Mesendoderm (in vitro differentiated cells): Measurements from ENCODE around the gene OR2S2.
"Not testable (repeated sequence)": the region's sequence is repeated elsewhere in the genome, so short reads cannot be mapped to it uniquely, and the experiment has no call there.

Experiments
- DNase-seq: peaks from one replicate; pipeline ENCODE4 v3.0.0; 2013
- H2AK5ac ChIP-seq: 2 replicates; pipeline ENCODE4 v1.6.1; 2013; ENCODE audit warnings: low read length, inconsistent platforms
- H2BK120ac ChIP-seq: 2 replicates; pipeline ENCODE4 v1.6.1; 2013; ENCODE audit warnings: low read depth, mild to moderate bottlenecking, low read length, moderate library complexity, mixed read lengths
- H2BK15ac ChIP-seq: replicated peaks from 2 replicates; pipeline ENCODE4 v1.6.1; 2013; ENCODE audit warnings: low read depth, mild to moderate bottlenecking, moderate library complexity
- H2BK5ac ChIP-seq: 2 replicates; pipeline ENCODE4 v1.6.1; 2013; ENCODE audit warnings: low read length, inconsistent platforms
- H3K18ac ChIP-seq: 2 replicates; pipeline ENCODE4 v1.6.1; 2013; ENCODE audit warnings: mild to moderate bottlenecking, low read length, mixed read lengths
- H3K23ac ChIP-seq: one replicate; pipeline ENCODE4 v1.6.1; 2013; ENCODE audit warnings: low read length
- H3K27ac ChIP-seq: 2 replicates; pipeline ENCODE4 v1.5.1; 2013; ENCODE audit warnings: low read depth, mild to moderate bottlenecking, inconsistent platforms, low read length, moderate library complexity
- H3K27me3 ChIP-seq: 2 replicates; pipeline ENCODE4 v1.6.1; 2013; ENCODE audit warnings: low read length, control low read depth, mild to moderate bottlenecking, inconsistent platforms; ENCODE audit not compliant: insufficient read depth, poor library complexity
- H3K36me3 ChIP-seq: 2 replicates; pipeline ENCODE4 v1.6.1; 2013; ENCODE audit warnings: low read length, inconsistent platforms; ENCODE audit not compliant: control insufficient read depth, insufficient read depth
- H3K4ac ChIP-seq: one replicate; pipeline ENCODE4 v1.6.1; 2013; ENCODE audit warnings: low read depth, mild to moderate bottlenecking, low read length, moderate library complexity
- H3K4me1 ChIP-seq: 2 replicates; pipeline ENCODE4 v1.6.1; 2013; ENCODE audit warnings: low read depth, low read length, inconsistent platforms; ENCODE audit not compliant: control insufficient read depth
- H3K4me2 ChIP-seq: 2 replicates; pipeline ENCODE4 v1.6.1; 2013; ENCODE audit warnings: low read length
- H3K4me3 ChIP-seq: 2 replicates; pipeline ENCODE4 v1.5.1; 2013; ENCODE audit warnings: mild to moderate bottlenecking, low read length
- H3K56ac ChIP-seq: one replicate; pipeline ENCODE4 v1.6.1; 2013; ENCODE audit warnings: low read length
- H3K79me1 ChIP-seq: 2 replicates; pipeline ENCODE4 v1.6.1; 2013; ENCODE audit warnings: low read length, inconsistent platforms
- H3K79me2 ChIP-seq: 2 replicates; pipeline ENCODE4 v1.6.1; 2013; ENCODE audit warnings: mild to moderate bottlenecking, low read length; ENCODE audit not compliant: control insufficient read depth, insufficient read depth
- H3K9ac ChIP-seq: 2 replicates; pipeline ENCODE4 v1.6.1; 2013; ENCODE audit warnings: low read length, inconsistent platforms
- H4K5ac ChIP-seq: one replicate; pipeline ENCODE4 v1.6.1; 2013; ENCODE audit warnings: low read length
- H4K8ac ChIP-seq: one replicate; pipeline ENCODE4 v1.6.1; 2013; ENCODE audit warnings: low read depth, mild to moderate bottlenecking, control low read depth, low read length, moderate library complexity
- WGBS: extraction: QIAGEN DNeasy Blood & Tissue Kit; methylation state at CpG from one replicate; pipeline ENCODE4 v1.1.7; 2013; ENCODE audit warnings: low lambda C conversion rate, missing lambda C conversion rate; ENCODE audit not compliant: insufficient coverage; ENCODE audit errors: extremely low coverage; 5-methylcytosine and 5-hydroxymethylcytosine counted together

Gene OR2S2

GRCh38 chr9:35997016-35997415 is 39.1 kb upstream of the OR2S2 start:
- not testable (repeated sequence) for H3K79me2 ChIP-seq, H3K4me3 ChIP-seq, H3K4me2 ChIP-seq, H3K4ac ChIP-seq, H3K18ac ChIP-seq, H3K79me1 ChIP-seq, H2AK5ac ChIP-seq, DNase-seq, H3K27me3 ChIP-seq, H2BK5ac ChIP-seq, H4K5ac ChIP-seq, H3K27ac ChIP-seq, H3K36me3 ChIP-seq, H3K9ac ChIP-seq, H2BK120ac ChIP-seq, H2BK15ac ChIP-seq, H3K56ac ChIP-seq, H3K4me1 ChIP-seq, H4K8ac ChIP-seq, H3K23ac ChIP-seq
- WGBS: no CpG with 5 or more reads among the region's 4 CpGs

GRCh38 chr9:35996358-35996970 is 38.5 kb upstream of the OR2S2 start:
- H3K79me2 ChIP-seq: no peaks in the 10 kb centered on the region
- no peaks in the 10 kb centered on the region for H3K36me3 ChIP-seq
- no CpG with 5 or more reads among the region's 1 CpG for WGBS
- H2BK120ac ChIP-seq: no peak overlapping the region
- H3K23ac ChIP-seq: no peak overlapping the region
- no peaks in the 10 kb centered on the region for H3K27me3 ChIP-seq
- H4K5ac ChIP-seq: no peak overlapping the region
- no peaks in the 10 kb centered on the region for H3K4me1 ChIP-seq
- no peak overlapping the region for H3K56ac ChIP-seq
- H2AK5ac ChIP-seq: no peak overlapping the region
- H3K4me3 ChIP-seq: no peak overlapping the region
- no peak overlapping the region for H3K4me2 ChIP-seq
- no peak overlapping the region for H3K4ac ChIP-seq
- H2BK5ac ChIP-seq: no peak overlapping the region
- no peak overlapping the region for H3K18ac ChIP-seq
- no peak overlapping the region for H3K9ac ChIP-seq
- DNase-seq: peak; percentile 94
- no peak overlapping the region for H2BK15ac ChIP-seq
- no peak overlapping the region for H3K27ac ChIP-seq
- no peak overlapping the region for H4K8ac ChIP-seq
- H3K79me1 ChIP-seq: no peaks in the 10 kb centered on the region

- no peak overlapping the region for H3K9ac ChIP-seq
- no peak overlapping the region for H2AK5ac ChIP-seq
- no peak overlapping the region for H4K5ac ChIP-seq
- no peaks in the 10 kb centered on the region for H3K27me3 ChIP-seq
- H2BK5ac ChIP-seq: no peak overlapping the region
- H3K36me3 ChIP-seq: no peaks in the 10 kb centered on the region
- no peaks in the 10 kb centered on the region for H3K79me1 ChIP-seq
- no peak overlapping the region for H3K4ac ChIP-seq
- H3K4me2 ChIP-seq: no peak overlapping the region
- WGBS: no CpG with 5 or more reads among the region's 2 CpGs
- DNase-seq: peak; percentile 19
- H3K18ac ChIP-seq: no peak overlapping the region
- H3K4me1 ChIP-seq: no peaks in the 10 kb centered on the region
- no peak overlapping the region for H3K23ac ChIP-seq
- H2BK120ac ChIP-seq: no peak overlapping the region
- H3K56ac ChIP-seq: no peak overlapping the region
- no peaks in the 10 kb centered on the region for H3K79me2 ChIP-seq
- H2BK15ac ChIP-seq: no peak overlapping the region
- H4K8ac ChIP-seq: no peak overlapping the region
- H3K27ac ChIP-seq: no peak overlapping the region
- no peak overlapping the region for H3K4me3 ChIP-seq
These were observed 37.0 kb upstream of the OR2S2 start for GRCh38 chr9:35994959-35995358.

GRCh38 chr9:35993976-35994720 is 36.2 kb upstream of the OR2S2 start:
- Histone ChIP-seq H3K4me2 (no peak overlapping the region), H3K79me2 (no peaks in the 10 kb centered on the region), H2AK5ac (no peak overlapping the region), H3K79me1 (no peaks in the 10 kb centered on the region), H3K23ac (no peak overlapping the region), H3K56ac (no peak overlapping the region), H3K9ac (no peak overlapping the region), H2BK15ac (no peak overlapping the region), H3K4me3 (no peak overlapping the region), H4K5ac (no peak overlapping the region), H2BK5ac (no peak overlapping the region), H3K18ac (no peak overlapping the region), H2BK120ac (no peak overlapping the region), H3K4ac (no peak overlapping the region), H3K27ac (no peak overlapping the region), H3K27me3 (no peaks in the 10 kb centered on the region), H4K8ac (no peak overlapping the region), H3K4me1 (no peaks in the 10 kb centered on the region), H3K36me3 (no peaks in the 10 kb centered on the region)
- WGBS: no CpG with 5 or more reads among the region's 5 CpGs
- no peak for DNase-seq

- WGBS: no CpG with 5 or more reads among the region's 3 CpGs
- not testable (repeated sequence) for H4K5ac ChIP-seq, H2AK5ac ChIP-seq, H3K27me3 ChIP-seq, H3K9ac ChIP-seq, H4K8ac ChIP-seq, H3K4me3 ChIP-seq, H2BK5ac ChIP-seq, H3K18ac ChIP-seq, H3K4me1 ChIP-seq, H2BK15ac ChIP-seq, H3K27ac ChIP-seq, H3K79me1 ChIP-seq, H3K79me2 ChIP-seq, H3K4ac ChIP-seq, DNase-seq, H3K4me2 ChIP-seq, H3K36me3 ChIP-seq, H3K56ac ChIP-seq, H3K23ac ChIP-seq, H2BK120ac ChIP-seq
These were observed 35.2 kb upstream of the OR2S2 start for GRCh38 chr9:35993136-35993535.

GRCh38 chr9:35990155-35990554 is 32.2 kb upstream of the OR2S2 start:
- no CpG with 5 or more reads among the region's 3 CpGs for WGBS
- no peak overlapping the region for H2AK5ac ChIP-seq
- H3K4me2 ChIP-seq: no peak overlapping the region
- H2BK15ac ChIP-seq: no peak overlapping the region
- no peak overlapping the region for H2BK5ac ChIP-seq
- DNase-seq: no peak
- no peak overlapping the region for H3K18ac ChIP-seq
- no peak overlapping the region for H3K4ac ChIP-seq
- H3K79me2 ChIP-seq: no peaks in the 10 kb centered on the region
- no peak overlapping the region for H2BK120ac ChIP-seq
- no peaks in the 10 kb centered on the region for H3K27me3 ChIP-seq
- no peaks in the 10 kb centered on the region for H3K4me1 ChIP-seq
- H3K23ac ChIP-seq: no peak overlapping the region
- no peak overlapping the region for H4K5ac ChIP-seq
- no peak overlapping the region for H4K8ac ChIP-seq
- no peaks in the 10 kb centered on the region for H3K36me3 ChIP-seq
- H3K79me1 ChIP-seq: no peaks in the 10 kb centered on the region
- no peak overlapping the region for H3K9ac ChIP-seq
- H3K27ac ChIP-seq: no peak overlapping the region
- no peak overlapping the region for H3K56ac ChIP-seq
- no peak overlapping the region for H3K4me3 ChIP-seq
